Stimulated activated CD4-positive, alpha-beta T cell treated with anti-CD3 and anti-CD28 coated beads, Interleukin-1b, Interleukin-23, amount 100 ng/mL, for 48 hours (primary cell): ENCODE data around the gene YBX1.
A peak's percentile ranks its signal among the peaks of the same experiment; 100 is the strongest.
"Not testable (repeated sequence)": the region's sequence is repeated elsewhere in the genome, so short reads cannot be mapped to it uniquely, and the experiment has no call there.

Experiments
- DNase-seq: peaks from one replicate; pipeline ENCODE4 v3.0.0-alpha.2; 2020

Gene YBX1

DNA sequence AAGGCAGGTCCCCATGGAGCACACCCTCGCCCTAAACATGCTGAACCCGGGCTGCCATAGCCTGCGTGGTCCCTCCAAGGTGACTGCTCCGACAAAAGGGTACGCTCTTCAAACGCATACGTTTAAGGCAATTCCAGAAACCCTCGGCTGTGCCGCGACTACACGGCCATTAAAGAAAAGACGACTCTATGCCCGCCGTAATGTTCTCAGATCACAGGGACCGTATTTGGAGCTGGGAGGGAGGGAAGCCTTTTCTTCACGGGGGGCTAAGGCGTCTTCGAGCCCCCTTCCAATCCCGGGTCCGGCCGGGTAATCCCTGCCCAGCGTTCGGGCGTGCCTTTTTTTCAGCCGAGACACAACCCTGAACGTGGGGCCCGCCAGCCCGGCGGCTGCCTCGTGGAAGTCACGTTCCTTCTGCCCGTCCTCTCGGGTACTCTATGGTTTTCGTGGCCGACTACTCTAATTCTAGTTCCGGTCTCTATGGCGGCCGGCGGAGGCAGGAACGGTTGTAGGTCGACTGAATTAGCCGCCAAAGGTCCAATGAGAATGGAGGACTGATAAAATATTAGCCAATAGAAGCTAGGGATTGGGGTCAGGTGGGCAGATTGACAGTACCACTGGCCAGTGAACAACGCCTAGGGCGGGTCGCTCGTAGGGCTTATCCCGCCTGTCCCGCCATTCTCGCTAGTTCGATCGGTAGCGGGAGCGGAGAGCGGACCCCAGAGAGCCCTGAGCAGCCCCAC is at the start of gene YBX1:
Gene YBX1, plus strand, starts transcription at position 678 of the 743 bp plus-strand sequence. CDS start 148 bp downstream, outside the sequence.
- peak; percentile 95 for DNase-seq

DNA sequence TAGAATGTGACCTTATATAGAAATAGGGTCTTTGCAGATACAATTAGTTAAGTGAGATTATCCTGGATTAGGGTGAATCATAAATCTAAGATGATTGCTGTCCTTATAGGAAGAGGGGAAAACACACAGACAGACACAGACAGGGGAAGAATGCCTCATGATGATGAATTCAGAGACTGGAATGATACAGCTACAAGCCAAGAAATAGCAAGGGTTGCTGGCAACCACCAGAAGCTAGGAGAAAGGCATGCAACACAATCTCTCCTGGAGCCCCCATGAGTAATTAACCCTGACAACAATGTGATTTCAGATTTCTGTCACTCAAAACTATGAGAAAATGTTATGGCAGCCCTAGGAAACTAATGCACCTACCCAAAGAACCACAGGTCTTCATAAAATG is 43.1 kb upstream of the YBX1 start:
- no peak for DNase-seq

DNA sequence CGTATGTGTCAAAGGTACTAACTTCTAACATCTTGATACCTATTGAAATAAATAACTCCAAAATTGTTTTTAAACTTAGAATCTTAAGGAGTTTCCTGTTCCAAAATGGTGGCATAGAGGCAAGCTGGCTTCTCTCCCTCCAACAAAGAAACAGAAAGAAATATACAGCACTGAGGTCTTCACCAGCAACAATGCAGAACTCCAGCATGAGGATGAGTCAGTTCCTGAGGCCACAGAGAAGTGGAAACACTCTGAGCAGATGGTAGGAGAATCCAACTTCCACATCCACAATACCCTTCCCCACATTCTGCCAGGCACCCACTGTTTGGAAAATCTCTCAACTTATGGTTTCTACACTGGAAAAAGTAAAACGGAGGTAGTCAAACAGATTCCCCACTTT is 36.2 kb upstream of the YBX1 start:
- DNase-seq: no peak

DNA sequence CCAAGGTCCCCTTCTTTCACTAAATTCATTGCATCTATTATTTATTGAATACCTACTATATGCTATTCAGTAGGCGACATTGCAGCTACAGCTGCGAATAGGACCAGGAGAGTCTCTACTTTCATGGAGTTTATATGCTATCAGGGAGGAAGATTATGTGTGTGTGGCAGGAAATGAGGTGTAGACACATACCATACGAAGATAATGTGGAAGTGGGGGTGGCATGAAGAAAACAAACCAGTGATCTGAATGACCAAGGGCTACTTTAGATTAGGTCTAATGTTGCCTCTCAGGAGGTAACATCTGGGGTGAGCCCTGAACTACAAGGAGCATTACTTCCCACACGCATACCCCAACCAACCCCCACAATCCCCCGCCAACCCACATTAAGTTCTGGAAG is 25.0 kb upstream of the YBX1 start:
- DNase-seq: no peak

DNA sequence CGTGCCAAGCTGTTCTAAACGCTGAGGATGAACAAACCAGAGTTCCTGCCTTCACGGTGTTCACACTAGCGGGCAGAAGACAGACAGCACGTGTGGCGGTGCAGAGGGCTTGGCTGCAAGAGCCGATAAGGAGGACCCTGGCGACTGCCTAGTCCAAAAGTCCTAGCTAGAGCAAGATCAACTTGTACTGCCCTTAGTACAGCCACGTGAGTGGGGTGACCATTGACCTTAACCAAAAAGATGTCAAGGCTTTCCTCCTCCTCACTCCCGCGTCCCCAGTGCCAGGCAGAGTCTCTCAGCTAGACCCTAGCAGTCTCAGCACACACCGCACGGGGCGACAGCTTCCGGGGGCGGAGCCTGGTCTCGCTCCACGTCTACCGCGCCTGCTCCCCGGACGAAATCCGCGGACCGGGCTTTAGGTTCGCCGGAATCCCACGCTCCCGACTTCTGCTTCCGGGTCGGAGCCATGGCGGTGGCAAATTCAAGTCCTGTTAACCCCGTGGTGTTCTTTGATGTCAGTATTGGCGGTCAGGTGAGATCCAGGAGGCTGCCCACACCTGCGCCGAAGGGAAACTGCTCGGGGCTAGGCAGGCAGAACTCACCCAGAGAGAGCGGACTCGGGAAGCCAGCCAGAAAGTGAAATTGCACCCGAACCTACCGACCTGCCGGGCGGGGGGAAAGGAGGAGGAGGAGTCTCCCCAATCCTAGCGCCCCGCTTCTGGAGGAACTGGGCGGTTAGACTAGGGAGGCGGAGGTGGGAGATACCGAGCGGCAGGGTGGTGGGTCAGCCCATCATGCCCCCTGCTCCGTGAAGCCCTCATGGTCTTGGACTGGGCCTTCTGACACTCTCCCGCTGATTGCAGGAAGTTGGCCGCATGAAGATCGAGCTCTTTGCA is 24.0 kb upstream of the YBX1 start, which contains the start of gene PPIH:
Gene PPIH, plus strand, starts transcription at position 443 of the 896 bp plus-strand sequence. Its CDS starts 24 bp downstream, at position 467.
- peak; percentile 95 for DNase-seq

DNA sequence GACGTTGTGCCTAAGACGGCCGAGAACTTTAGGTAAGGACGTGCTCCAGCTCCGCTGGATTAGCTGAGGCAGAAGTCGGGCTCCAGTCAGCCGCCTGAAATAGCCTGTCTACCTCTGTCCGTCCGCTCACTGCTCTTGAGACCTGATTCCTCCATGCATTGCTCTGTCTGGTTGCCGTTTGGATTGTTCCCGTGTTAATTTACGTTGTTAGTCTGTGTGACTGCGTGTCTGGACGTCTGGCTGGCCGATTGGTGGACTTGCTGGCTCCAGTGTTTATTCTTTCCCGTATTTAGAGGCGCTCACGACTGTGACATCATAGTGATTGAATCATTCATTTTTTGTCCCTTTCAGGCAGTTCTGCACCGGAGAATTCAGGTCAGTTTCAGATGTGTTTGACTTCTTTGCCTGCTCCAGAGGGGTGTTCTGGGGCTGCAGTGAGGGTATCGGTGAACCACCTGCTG is 23.3 kb upstream of the YBX1 start:
- no peak for DNase-seq

DNA sequence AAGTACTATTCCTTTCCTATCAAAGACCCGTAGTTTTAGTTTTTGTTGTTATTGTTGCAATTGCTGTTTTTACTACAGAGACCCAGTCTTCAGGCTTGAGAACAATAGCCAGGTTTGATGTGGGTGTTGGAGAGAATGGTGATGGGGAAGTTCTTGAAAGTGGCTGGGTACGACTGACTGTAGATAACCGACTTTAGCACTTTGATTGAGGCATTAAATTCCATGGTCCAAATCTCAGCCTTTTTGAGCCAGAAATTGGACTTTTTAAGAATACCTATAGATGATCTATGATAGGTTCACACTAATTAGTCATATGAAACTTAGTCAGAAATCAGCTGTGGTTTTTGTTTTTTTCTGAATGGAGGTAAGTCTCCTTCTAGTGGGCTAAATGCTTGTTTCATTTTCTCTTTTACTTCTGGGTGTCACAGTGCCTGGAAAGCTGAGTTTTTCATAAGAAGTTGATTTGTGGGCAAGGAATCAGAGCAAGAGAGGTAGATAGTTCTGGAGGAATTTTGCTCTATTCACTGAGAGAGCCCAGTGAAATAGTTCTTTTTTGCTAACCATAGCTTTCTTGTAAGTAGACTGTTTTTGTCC is 21.2 kb upstream of the YBX1 start:
- no peak for DNase-seq

DNA sequence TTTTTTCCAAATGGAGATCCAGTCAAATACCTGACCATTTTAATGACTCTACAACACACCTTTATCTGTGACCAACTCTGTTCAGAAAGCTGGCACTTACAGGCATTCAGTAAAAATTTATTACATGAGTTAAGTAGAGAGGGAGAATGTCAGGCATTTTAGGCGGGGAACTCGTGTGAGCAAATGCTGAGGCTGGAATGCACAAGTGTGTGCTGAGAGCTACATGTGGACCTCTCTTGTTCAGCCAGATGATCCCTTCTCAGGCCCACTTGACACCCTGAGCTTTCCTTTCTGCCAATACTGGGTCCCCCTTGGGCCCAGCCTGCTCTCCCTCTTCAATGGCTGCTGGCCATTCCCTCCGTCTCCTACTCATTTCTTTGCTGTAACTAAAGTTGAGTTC is 12.3 kb upstream of the YBX1 start:
- no peak for DNase-seq

DNA sequence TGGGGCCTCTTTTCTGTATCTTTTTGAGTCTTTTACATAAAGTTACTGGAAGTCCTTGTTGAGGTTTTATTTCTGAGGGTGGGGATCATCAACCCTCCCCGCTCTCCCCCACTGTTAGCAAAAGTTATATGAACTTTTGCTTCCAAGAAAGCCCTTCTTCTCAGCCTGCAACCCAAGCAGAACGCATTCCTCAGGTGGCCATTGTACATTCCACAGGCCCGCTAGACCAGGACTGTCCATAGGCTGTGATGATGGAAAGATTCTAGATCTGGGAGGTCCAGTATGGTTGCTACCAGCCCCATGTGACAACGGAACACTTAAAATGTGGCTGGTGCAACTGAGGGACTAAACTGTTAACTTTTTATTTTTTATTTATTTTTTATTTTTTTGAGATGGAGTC is 11.8 kb upstream of the YBX1 start:
- DNase-seq: no peak

DNA sequence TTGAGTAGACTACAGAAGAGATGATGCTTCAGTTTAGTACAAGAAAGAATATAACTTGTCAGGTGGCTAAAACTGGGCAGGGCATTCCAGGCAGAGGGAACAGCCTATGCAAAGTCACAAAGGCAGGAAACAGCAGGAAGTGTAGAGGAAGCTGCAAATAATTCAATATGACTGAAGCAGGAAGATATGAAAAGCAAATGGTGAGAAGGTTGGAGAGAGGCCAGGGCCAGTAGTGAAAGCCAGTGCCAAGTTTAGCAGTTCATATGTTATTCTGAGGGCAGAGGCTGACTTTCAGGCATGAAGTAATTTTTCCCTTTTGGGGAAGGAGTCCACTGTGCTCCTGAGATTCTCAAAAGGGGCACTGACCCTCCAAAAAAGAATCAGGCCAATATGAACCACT is 8.0 kb upstream of the YBX1 start:
- no peak for DNase-seq

DNA sequence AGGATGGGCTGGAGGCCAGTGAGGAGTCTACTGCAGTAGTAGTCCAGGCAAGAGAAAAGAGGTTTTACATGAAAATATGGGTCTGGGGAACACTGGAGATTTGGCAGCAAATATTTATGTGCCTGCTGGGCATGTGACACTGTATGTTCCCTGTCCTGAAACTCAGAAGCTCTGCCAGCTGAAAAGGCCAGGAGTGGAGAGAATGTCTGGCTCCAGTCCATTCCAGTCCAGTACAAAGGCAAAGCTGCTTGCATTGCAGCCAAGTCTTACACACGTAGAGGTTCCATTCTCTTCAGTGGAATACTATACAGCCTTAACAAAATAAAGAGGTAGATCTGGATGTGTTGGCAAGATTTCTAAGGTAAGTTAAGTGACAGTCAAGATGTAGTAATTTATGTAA is 7.5 kb upstream of the YBX1 start:
- DNase-seq: no peak

DNA sequence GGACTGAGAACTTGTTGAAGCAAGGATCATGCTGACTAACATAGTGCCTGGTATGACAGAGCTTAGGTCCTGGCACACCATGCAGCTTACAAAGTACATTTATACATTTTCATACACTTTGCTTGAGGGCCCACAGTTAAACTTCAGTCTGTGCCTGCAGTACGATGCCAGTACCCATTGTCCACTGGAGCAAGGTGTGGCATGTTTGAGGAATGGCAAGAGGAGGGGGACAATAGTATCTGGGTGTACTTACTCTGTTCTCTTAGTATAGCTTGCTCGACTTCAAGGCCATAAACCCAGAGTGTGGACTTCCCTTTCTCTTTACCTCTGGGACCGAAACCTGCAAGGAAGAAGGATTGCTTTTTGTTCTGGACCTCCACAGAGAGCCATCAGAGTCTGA is 6.8 kb upstream of the YBX1 start:
- DNase-seq: no peak

DNA sequence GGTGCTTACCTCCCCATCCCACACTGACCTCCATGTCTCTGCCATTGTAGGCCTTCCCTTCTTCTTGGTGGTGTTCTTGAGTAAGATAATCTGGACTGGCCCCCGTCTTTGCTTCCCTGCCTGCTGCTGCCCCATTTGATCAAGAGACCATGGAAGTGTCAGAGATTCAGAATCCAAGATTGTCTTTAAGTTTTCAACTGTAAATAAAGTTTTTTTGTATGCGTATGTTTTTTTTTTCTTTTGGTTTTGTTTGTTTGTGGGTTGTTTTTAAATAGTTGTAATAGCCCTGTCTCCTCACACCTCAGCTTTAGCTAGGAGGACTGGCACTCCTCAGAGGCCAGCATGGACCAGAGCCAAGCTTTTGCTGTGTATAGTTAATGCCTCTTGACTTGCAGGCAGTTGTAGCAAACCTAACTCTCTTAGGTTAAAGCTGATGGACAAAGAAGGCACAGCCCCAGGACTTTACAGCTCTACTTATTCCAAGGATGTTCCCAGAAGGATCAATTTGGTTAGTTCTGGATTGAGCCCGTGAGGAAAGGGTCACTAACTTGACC is 5.6 kb upstream of the YBX1 start:
- DNase-seq: no peak

DNA sequence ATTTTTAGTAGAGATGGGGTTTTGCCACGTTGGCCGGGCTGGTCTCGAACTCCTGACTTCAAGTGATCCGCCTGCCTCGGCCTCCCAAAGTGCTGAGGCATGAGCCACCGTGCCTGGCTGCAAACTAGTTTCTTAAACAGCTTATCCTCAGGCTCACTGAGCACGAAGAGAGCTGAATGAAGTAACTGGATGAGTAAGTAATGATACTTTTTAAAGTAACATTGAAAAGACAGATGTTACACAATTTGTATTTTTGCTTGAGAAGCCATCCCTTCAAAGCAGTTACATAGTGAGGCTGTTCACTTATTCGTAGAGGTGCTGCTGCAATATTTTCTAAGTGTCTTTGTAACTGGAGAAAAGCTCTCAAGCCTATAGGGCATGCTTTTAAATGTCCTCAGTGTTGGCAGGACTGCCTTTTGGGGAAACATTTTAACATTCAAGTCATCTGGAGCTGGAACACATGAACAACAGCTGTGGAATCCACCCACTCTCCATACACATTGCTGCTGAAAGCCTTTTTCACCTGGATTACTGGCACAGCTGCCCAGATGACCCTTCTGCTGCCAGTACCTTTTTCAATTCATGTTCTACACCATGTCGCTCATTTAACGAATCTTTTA is 2.7 kb upstream of the YBX1 start:
- DNase-seq: no peak

DNA sequence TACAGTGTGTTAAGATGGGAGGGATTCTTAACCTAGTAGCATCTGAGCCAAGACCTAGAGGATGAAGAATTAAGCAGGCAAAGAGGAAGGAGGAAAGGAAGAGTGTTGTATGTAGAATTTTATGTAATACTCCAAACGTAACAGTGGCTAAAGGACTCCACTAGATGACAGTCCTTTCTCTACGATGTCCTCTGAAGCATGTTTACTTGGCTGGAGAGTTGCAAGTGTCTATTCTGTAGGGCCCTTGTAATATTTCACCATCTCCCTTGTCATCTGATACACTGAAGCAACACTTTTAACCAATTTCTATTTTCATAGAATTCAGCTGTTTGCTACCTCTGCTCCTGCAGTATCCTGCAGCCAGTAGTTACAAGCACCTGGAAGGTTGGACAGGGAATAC is 2.2 kb upstream of the YBX1 start:
- DNase-seq: no peak

DNA sequence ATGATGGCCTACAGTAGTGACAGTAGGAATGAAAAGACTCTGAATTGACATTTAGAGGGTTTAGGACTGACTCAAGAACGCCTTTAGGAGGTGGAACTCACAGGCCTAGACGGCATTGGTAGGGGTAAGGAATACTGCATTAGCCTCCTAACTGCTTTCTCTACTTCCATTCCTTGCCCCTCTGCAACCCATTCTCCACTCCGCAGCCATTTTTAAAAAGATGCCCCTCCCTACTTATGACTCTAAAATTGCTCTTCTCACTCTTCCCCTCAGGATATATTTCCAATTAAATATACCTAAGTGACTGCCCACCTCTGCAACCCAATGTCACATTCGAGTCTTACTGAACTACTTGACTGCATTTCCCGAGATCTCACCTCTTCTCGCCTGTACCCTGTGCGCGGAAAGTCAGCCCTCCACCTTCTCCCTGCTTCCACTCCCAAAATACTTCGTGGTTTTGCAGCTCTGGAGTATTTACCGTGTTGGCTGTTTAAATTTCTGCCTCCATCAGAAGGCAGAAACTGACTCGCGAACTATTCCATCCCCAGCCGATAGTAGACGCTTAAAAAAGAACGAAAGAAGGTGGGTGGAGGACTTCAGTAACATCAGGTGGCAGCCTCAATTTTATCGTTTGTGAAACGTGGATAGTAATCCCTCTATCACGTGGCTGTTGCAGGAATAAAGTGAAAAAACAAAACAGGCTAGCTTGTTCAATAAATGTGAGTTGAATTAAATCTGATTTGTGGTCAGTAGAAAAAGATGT is 1.1 kb upstream of the YBX1 start:
- DNase-seq: no peak

DNA sequence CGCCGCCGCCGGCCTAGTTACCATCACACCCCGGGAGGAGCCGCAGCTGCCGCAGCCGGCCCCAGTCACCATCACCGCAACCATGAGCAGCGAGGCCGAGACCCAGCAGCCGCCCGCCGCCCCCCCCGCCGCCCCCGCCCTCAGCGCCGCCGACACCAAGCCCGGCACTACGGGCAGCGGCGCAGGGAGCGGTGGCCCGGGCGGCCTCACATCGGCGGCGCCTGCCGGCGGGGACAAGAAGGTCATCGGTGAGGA is 193 bp downstream of the YBX1 start:
- not testable (repeated sequence) for DNase-seq

DNA sequence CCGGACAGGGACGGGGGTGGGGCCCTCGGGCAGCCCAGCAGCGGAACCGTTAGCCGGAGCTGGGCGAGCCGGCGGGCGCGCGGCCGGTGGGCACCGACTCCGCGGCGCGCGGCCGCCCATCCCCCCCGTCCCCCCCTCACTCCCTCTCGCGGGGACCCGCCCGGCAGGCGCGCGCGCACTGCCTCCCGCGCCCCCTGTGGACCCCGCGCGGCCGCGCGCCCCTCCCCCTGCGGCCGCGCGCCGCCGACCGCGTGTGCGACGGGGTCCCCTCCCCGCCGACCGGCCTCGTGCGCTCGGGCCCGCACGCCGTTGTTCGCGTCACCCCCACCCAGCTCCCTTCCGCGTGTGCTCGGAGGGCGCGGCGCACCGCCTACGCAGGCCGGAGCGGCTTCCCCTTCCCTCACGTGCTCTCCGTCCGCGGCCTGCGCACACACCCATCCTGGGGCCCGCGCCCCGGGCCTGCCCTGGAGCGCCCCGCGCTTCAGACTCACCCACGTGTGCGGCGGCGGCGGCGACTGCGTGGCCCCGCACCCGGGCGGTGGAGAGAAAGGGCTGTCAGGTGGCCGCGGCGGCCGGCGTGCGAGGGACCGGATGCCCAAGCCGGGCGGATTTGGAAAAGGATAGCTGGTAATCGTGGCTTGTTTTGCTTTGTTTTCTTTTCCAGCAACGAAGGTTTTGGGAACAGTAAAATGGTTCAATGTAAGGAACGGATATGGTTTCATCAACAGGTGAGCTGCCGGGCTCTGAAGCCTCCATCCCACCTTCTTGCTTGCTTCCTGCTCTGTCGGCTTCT is 717 bp downstream of the YBX1 start:
- DNase-seq: peak; percentile 67

DNA sequence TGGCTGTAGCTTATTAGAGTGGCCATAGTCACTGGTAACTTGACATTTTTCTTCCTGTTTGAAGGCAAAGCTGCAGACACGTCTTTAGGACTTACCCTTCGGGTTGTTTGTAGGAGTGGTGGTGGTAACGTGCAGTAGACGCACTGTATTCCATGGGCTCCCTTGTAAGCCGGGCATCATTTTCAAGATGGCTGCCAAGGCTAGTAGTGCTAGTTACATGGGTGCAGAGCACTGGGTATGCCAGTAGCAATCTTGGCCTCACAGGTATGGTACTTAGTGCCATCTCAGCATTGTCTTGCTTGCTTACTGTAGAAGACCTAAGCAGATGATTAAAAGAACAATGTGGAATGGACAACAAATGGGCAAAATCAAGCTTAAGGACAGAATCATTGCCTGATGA is 1.9 kb downstream of the YBX1 start:
- DNase-seq: peak; percentile 34

DNA sequence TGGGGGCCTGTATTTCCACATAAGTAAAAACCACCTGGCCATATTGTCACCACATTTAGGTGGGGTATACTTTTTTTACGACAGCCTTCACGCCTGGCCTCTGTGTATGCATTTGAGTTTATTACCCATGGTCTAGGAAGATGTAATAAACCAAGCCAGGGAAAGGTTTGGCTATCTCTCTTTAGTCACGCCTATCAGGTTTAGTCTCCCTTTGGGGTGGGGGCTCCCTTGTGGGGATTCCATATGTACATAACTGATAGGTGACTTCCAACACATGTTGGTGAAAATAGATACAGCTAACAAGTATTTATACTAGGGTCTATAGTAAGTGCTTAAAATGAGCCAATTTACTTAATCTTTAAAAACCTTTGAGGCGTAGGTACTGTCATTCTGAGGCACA is 4.2 kb downstream of the YBX1 start:
- no peak for DNase-seq

DNA sequence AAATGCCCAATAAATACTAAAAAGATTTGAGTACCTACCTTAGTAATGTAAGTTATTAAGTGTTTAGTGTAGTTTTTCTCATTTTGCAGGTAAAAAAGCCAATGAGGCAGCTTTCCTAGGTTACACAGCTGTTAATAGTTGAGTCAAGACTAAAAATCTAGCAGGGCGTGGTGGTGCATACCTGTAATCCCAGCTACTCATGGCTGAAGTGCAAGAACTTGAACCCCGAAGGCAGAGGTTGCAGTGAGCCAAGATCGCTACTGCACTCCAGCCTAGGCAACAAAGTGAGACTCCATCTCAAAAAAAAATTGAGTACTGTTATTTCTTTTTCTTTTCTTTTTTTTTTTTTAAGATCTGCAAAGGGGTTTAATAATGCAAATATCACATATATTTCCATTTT is 7.7 kb downstream of the YBX1 start:
- DNase-seq: no peak
